GM18873 (cell line): ENCODE results near the gene ABHD2.

Source experiments
- ATAC-seq: cut with Tn5 transposase; IDR thresholded peaks from one replicate; pipeline ENCODE4 v1.9.1; 2021; ENCODE audit warnings: mild to moderate bottlenecking, moderate library complexity, moderate number of reproducible peaks; ENCODE audit not compliant: unreplicated experiment, low FRiP score

The ABHD2 gene

DNA sequence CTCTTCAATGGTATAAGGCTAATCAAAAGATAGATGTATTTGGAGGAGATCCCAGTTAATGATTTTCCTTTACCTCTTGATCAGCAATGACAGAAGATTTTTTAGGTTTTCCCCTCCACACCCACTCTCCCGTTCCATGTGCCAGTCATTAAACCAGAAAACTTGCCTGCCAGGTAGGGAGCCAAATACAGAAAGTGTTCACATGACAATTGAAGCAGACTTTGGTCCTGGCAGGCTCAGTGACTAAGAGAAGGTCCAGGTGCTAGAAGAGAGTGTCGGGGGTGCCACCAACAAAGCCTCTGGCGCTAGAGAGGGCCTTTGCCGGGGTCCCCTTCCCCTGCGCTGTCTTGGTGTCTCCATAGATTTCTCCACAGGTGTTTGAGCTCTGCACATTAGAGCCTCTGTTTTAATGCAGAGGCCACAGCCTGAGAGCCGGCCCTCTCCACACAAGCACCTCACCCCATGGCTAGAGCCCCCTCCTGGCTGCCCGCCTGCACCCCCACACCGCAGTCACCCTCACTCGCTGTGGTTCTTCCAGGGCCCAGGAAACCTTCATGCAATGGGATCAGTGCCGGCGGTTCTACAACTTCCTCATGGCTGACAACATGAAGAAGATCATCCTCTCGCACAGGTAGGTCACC, 96.8 kb downstream of the ABHD2 start:
- ATAC-seq, result no peak

DNA sequence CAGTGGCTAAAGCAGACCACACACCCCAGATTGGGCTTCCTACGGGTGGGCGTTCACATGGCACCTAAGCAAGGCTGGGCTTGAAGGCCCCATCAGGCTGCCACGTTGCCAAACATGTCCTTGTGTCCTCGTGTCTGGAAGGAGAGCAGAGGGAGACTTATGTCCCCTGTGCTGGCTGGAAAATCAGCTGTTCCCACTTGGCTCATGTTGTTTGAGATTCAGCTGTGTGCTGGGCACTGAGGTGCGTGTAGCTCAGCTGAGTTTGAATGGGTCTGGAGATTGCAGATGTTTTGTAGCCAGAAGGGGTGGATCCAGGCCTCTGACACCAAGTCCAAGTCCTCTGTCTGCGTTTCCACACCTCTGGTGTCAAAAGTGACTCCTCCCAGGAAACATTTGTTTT, 98.5 kb downstream of the ABHD2 start:
- ATAC-seq, result no peak

DNA sequence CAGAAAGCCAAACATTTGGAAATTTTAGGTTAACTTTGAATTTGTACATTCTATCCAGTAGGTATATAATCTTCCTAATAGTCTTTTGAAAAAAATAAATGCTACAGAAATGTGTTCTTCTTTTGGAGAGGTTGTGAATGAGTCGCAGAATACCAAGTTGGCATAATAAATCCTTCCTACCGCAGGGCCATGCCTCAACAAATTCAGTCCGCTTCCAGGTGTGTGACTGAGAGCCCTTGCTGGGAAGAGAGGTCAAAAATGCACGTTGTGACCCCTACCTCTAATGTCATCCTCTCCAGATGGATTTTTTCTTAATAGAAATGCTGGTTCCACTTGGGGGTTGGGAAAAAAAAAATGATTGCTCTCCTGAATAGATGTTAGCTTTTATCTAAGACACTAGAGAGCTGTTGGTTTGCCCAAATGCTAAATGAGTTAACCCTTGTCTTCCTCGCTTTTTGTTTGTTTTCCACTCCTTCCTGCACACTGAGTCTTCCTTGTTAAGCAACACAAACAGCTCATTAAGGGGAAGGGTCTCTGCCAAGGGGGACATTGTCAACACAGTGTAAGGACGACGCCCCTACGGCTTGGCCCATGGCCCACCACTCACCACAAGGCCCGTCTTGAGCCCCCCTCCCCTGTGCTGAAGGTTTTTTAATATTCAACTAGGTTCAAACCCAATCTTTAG, 99.2 kb downstream of the ABHD2 start:
- no peak for ATAC-seq

DNA sequence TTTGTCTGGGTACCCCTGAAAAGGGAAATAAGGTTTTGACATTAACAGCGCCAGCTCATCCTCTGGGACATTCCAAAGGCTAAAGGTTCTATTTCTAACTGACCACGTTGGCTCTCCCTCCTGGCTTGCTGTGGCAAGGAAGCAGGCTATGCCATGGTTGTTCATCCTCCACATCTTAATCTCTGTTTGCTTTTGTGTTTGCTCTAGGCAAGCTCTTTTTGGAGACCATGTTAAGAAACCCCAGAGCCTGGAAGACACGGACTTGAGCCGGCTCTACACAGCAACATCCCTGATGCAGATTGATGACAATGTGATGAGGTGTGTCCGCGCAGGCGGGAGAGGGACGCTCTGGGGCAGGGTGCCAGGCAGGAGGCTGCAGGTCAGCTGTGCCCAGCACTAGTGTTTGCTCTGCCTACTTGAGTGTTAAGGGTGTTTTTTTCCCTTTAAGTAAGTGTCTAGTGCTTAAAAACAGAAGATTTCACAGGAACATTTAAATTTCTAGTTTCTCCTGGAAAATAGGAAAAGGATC, 99.8 kb downstream of the ABHD2 start:
- ATAC-seq, result no peak

DNA sequence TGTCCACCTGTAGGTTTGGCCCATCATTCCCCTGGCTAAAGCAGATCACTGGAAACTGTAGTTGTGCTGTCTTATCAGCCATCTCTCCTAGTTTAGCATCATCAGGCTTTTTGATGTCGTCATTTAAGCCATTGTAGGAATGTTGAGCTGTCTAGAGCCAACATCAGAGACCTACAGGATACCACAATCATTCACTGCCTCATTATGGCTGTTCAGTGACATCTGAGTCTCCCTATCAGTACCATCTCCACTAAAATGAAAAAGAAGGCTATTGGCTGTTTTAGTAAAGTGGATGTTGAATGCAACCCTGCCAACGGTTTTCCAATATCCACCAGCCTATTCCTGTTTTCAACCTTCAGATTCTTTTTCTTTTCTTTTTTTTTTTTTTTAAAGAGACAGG, 103.9 kb downstream of the ABHD2 start:
- no peak for ATAC-seq

DNA sequence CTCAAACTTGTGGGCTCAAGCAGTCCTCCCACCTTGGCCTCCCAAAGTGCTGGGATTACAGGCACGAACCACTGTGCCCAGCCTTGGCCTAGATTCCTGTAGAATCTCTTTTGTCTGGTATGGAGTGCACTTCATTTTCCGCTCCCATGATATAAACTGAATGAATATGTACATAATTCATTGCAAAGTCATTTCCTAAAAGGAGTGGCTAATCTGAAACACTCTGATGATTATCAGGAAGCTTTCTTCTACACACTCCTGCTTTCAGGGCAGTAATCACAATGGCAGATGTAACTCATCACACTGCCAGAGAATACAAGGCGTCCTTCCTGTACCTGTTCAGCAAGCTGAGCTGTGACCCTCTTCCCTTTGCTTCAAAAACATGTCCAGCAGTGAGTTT, 104.5 kb downstream of the ABHD2 start:
- ATAC-seq, result no peak

DNA sequence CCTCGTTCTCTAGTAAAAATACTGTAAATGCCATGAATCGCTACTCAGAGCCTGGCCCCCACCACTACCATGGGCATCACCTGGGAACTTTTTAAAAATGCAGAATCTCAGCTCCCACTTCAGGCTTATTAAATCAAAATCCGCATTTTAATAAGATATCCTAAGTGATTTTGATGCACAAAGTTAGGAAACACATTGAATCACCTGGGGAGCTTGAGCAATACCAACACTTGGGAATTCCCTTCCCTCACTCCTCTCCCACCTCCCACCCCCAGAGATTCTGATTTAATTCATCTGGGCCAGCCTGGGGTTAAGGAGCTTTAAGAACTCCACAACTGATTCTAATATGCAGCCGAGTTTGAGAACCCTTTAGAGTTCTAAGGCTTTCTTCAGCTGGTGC, 106.4 kb downstream of the ABHD2 start:
- ATAC-seq, result no peak

DNA sequence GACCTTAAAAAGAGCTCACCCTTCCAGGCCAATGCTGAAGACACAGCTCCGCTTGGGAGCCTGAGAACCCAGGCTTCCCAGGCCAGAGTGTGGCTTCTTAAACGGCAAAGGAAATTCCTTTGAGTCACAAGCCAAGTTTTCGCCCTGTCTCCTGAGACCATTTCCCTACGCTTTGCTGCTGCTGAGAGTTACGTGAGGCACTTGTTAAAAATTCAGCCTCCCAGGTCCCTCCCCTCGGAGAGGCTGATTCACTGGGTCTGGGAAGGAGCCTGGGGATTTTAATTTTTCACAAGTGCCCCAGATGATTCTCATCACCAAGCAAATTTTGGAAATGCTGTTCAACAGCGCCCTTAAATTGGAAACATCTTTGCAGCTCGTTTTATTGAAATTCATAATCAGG, 107.6 kb downstream of the ABHD2 start:
- ATAC-seq, result no peak

DNA sequence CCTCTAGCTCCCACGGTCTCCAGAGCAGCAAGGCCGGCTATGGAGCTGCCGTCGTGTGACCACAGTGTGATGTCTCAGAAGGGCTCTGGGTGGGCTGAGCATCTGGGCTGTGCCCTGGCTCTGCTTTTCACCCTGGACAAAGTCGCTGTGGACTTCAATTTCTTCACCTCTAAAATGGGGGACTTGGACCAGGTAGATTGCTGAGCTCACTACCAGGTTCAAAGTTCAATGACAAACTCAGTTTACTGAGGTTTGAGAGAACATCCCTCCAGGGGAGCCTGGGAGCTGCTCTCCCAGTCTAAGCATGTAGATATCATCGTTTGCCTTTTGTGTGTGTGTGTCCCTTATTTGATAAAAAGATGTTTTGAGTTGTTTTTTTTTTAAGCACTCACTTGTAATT, 108.0 kb downstream of the ABHD2 start:
- ATAC-seq, result no peak

DNA sequence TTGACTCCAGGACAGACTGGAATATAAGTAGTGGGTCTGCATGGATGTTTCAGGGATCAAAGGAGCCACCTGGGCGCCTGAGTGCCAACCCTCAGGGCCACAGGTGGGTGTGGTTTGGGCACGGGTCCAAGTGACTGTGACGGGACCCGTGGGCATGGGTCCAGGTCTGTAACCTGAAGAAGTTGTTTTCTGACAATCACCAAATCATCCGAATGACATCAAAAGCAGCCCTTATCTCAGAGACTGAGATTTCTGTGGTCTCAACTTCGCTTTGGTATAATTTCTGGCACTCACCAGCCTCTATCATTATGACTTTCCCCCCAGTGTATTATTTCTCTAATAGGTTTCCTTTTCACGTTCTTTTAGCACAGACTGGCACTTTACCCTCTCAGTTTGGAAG, 108.7 kb downstream of the ABHD2 start:
- no peak for ATAC-seq

DNA sequence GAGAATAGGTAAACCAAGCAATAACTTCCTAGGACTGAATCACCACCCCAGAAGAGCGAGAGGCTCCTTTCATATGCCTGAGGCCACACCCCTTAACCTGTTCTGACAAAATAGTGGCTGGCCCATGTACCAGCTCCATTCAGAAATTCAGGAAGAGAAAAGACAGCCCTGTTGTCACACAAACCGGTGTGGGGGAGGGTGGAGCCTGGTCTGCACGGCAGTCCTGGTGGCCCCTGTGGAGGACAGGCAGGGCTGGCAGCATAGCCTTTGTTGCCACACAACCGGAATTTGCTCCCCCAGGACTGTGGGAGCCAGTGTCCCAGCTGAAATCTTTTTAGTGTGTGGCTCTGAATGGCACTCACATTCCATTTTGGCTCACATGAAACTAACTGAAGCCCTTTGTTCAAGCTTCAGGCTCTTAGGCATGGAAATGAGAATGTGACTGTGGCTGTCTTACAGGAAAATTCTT, 109.3 kb downstream of the ABHD2 start:
- ATAC-seq, result no peak

DNA sequence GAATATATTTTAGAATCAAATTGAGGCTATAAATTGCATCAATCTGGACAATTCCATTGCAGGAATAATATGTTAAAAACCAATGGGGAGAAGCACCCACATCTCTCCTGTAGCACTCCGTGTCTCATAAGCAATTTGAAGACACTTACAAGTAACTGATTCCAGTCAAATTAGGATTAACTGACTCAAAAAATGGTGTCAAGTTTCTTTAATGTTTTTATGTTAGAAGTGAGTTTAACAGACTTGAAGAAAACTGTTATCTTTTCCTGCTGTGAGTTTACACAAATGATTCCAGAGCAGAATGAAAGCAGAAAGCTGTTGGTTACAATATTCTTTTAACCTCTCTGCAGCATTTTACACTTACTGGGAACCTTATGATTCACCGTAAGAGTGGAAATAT, 109.9 kb downstream of the ABHD2 start:
- ATAC-seq, result no peak

DNA sequence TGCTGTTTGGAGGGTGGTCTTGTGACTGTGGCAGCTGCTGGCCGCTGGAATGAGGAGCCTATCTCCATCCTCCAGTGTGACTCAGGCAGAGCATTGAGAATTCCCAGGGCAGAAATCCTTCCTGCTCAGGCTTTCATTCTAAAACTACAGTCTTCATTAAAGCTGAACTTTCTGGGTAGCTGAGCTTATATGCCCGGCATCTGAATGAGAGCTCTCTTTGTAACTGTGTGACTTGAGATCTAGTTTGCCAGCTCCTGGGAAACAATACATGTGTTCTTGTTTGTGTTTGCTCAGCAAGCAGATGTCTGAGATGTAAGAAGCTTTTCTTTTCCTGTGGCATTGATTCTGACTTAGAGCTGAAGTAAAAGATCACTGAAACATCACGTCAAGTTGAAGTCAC, 110.7 kb downstream of the ABHD2 start:
- no peak for ATAC-seq

DNA sequence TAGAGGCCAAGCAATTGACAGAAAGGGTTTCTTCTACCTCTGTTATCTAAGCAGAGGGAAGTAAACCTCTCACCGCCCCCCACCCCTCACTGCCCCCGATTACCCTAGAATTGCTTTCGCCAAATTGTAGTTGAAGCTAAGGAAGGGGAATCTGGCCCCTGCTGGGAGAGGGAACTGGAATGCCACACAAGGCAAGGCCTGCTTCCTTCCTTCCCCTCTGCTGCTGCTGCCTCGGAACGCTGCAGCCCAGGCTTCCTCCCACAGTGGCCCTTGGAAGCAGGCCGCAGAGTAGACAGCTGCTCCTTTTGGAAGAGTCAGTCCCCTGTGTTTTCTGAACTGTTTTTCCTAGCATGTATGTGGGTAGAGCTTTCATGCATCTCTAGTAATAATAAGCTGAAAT, 111.5 kb downstream of the ABHD2 start:
- no peak for ATAC-seq

DNA sequence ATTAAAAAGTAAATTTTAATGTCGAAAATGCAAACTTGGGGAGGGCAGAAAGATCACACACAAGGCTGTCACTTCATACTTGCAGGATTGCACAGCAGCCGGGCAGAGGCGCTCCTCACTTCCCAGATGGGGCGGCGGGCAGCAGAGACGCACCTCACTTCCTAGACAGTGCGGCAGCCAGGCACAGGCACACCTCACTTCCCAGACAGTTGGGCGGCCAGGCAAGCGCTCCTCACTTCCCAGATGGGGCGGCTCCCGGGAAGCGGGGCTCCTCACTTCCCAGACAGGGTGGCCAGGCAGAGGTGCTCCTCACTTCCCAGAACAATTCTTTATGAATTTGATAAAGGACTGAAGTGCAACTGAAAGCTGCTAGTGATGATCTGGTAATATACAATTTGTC, 111.9 kb downstream of the ABHD2 start:
- ATAC-seq, result no peak

DNA sequence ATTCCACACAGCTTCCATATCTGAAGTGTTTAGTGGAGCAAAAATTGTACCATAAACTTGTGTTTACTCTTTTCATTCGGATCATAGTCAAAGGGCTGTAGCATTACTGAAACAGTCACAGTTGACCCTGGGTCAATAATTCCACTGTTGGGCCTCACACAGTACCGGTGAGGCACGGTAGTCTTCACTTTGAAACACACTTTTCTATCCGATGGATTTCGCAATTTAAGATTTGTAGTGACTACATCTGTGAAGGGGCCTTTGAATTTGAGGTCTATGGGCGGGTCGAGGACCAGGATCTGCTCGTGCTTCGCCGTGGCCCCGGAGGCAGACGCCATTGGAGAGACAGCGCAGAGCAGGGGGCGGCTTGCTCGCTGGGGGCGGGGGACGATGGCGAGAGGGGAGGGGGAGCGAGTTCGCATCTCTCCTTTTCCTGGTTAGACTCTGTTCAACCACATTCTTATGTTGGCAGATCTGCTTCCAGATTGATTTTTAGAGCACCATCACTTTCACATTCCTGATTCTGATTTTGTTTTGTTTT, 113.3 kb downstream of the ABHD2 start:
- no peak for ATAC-seq

DNA sequence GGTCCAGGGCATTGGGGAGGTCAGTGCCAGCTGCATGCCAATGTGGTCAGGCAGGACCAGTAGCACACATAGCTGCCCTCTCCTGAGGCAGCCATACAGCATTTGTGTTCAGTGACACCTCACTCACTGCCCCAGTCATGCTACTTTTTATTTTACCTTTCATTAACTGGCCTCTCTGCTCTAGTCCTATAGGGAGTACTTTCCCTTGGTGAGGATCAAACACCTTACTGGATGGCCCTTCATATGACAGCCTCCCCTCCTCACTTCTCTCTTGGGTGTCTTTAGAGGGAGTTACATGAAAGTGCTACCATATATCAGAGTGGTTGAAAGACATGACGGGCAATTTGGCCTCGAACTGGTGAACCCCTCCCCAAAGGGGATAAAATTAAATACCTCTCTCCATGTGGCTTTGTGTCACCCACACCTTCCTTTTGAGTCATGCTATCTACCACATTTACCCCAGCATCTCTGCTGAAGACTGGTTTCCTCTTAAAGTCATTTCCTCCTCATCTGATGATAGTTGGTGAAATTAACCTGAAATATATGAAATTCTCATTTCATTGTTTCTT, 115.5 kb downstream of the ABHD2 start:
- ATAC-seq, result no peak

DNA sequence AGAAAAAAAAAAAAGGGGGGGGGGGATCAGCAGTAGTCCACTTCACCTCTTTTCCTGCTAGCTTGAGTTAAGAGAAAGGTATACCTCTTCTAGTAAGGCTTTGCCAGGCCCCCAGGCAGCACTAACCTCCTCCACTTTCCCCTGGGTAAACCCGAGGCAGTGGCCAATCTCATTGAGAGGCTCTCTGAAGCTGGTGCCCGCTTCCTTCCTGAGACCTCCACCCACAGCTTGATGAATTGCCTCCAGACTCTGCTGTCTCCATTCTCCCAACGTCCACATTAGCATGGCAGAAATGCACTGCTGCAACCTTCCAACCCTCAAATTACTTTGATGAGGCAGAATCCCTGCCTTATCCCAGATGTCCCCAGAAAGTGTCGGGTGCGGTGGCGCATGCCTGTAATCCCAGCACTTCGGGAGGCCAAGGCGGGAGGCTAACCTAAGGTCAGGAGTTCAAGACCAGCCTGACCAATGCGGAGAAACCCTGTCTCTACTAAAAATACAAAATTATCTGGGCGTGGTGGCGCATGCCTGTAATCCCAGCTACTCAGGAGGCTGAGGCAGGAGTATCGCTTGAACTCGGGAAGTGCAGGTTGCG, 117.8 kb downstream of the ABHD2 start:
- ATAC-seq, result no peak

DNA sequence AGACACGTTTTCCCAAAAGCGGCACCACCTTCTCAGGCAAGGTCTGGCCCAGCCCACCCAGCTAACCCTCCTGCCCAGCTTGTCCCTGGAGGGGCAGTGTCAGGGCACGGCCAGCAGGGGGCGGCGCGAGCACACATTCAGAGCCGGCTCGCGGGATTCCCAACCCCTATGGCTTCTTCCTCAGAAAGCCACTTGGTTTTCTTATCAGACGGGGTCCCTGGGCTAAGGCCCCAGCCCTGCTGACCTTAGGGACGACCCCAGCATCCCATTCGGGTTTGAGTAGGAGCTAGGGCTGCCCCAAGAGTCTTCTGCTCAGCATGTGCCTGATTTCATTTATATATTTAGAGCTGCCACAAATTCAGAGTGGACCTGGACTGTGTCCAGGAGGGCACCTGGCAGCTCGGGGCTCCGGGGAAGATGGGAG, 118.7 kb downstream of the ABHD2 start:
- ATAC-seq, result no peak

DNA sequence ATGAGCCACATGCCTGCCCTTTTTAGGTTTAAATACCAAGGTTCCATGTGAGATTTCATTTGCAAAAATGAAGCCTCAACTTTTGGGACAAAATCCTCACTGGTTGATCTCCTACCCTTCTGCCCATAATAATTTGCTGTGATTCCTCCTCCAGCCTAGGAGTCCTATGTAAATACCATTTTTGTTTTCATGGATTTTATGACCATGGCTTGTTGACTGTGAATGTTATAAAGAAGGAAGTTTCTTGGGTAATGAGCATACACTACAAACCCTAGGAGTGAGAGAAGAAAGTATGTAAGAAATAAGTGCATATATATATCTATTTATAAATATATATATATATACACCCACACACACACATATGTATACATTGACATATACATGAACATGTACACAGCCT, 120.0 kb downstream of the ABHD2 start:
- no peak for ATAC-seq

DNA sequence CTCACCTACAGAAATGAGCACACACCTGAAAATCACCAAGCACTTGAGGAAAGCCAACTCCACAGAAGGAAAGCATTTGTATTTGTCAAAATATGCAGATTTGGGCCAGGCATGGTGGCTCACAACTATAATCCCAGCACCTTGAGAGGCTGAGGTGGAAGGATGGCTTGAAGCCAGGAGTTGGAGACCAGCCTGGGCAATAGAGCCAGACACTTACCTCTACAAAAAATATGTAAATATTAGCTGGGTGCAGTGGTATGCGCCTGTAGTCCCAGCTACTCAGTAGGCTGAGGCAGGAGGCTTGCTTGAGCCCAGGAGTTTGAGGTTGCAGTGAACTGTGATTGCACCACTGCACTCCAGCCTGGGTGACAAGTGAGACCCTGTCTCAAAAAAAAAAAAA, 120.8 kb downstream of the ABHD2 start:
- ATAC-seq, result no peak
